GM13977 (cell line): Measurements from ENCODE around the gene NAA38.

ENCODE experiments used
- DNase-seq: peaks from one replicate; pipeline ENCODE4 v3.0.0; 2012; ENCODE audit warnings: low spot score
- CTCF ChIP-seq: IDR thresholded peaks from 2 replicates; pipeline ENCODE4 v1.5.1; 2012; ENCODE audit warnings: mild to moderate bottlenecking, control low read depth; ENCODE audit not compliant: insufficient read depth; ENCODE audit errors: extremely low read depth, missing control alignments
- in situ Hi-C: fragments of 300-500 bp; cut with MboI; formaldehyde crosslinking; loops from one replicate; pipeline ENCODE4 v1.12.0; 2022; ENCODE audit warnings: low sequenced_read_pairs, low pct_unique_long_range_greater_than_20kb, mixed read lengths, inconsistent platforms; ENCODE audit not compliant: unreplicated experiment

NAA38 gene

DNA sequence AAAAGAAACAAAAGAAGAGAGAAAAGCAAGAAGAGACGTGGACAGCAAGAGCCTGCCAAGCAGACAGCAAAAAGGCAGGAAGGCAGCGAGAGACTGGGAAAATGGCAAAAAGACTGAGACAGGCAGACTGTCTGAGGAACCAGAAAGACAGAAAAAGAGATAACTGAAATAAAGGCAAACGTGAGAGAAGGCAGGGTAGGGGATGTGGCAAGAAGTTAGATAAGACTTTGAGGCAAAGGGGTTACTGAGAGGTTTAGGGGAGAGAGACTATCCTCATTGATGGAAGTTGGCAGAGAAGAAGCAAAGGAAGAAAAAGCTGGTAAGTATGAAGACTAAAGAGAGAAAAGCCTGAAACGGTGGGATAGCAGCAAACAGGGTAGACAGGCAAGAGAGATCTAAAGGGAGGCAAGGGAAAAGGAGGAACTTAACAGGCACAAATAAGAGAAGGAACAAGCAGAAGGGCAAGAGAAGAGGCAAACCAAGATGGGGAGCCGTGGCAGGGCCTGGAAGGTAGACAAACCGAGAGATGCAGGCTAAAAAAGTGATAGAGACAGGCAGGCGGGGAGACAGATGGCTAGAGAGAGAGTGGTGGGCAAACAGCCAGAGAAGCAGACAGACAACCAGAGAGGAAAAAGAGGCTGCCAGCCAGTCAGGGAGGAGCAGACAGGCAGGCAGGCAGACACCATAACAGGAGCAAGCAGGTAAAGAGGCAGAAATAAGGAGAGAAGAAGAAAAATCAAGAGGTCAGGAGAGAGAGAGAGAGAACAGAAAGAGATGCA lies 24.1 kb upstream of the NAA38 start:
- no peak for DNase-seq
- no peak for TF ChIP-seq CTCF
- in situ Hi-C loops: no loop called here

DNA sequence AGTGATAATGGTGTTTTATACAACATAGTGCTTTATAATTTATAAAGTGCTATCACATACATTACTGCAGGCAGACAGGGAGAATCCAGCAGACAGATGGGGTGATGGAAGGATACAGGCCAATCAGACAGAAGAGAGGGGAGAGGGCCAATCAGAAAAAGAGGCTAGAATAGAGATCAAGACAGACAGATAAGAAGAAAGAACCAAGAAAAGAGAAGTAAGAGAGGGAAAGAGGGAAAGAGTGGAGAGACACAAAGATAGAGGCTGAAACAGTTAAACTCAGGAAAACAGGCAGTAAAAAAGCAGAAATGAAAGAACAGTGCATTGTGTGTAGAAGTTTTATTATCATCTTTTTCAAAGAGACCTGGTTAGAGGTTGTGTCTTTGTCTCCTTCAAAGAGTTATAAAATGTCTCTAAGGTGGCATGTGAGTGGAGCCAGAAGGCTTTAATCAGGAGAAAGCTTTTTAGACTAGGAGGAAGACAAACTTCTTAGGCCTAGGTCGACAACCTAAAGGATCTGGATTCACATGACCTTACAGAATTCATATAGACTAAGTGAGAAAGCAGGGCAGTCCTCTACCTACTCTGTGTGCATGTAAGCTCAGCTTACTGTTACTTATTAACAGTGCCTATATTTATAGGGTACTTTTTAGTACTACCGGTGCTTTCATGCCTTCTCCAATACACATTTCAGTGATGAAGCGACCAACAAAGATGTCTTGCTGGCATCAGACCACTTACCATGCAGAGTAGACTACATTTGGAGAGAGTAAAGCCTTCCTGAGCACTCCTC lies 22.9 kb upstream of the NAA38 start:
- no peak for TF ChIP-seq CTCF
- DNase-seq: no peak
- in situ Hi-C loops: no loop called here

DNA sequence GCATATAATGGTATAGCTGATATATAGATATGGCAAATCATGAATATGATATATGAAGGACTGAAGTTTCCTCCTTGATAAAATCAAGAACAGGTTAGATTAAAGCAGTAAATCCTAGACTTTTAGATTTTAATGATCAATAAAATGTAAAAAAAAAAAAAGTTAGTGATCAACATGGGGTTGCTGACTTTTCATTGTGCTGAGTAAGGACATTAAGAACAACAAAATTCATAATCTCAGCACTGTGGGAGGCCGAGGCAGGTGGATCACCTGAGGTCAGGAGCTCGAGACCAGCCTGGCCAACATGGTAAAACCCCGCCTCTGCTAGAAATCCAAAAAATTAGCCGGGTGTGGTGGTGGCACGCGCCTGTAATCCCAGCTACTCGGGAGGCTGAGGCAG lies 20.9 kb upstream of the NAA38 start:
- TF ChIP-seq CTCF: no peak
- in situ Hi-C loops: no loop called here
- no peak for DNase-seq

DNA sequence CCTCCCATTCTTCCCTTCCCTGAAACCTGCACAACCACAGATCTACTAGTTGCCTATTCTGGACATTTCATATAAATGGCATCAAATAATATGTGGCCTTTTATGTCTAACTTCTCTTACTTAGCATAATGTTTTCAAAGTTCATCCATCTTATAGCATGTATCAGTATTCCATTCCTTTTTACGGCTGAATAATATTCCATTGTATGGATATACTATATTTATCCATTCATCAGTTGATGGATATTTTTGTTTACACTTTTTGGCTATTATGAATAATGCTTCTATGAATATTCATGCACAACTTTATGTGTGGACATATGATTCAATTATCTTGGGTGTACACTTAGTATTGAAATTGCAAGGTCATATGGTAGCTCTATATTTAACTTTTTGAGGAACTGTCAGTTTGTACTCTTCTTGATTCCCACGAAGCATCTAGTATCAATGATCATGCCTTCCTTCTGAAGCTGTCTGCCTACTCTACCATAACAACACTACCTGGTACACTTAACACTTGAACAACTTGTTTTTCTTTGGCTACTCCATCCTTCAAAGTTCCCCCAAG lies 18.5 kb upstream of the NAA38 start:
- TF ChIP-seq CTCF: no peak
- in situ Hi-C loops: no loop called here
- no peak for DNase-seq

- no peak for TF ChIP-seq CTCF
- no peak for DNase-seq
- in situ Hi-C loops: no loop called here
Observed at GRCh38 chr17:7873051-7873450, 15.7 kb upstream of the NAA38 start.

DNA sequence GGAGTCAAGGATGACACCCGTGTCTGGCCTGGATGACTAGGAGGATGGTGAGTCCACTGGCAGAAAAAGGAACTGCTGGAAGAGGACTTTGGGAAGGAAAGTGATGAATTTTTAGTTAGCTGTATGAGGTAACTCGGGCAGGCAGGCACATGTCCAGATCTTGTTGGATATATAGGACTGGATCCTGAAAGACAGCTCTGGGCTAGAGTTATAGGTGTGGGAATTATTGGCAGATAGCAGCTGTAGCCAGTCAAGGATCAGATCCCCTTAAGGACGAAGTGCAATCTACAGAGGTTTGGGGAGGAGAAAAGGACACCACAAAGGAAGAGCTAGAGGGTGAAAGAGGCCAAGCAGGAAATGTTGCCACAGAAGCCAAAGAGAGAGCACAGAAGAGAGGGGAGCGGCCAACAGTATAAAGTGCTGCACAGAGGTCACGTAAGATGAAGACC lies 10.5 kb upstream of the NAA38 start:
- DNase-seq: no peak
- in situ Hi-C loops: no loop called here
- no peak for TF ChIP-seq CTCF
